Measurements from ENCODE around the gene CMC1. TPM values are rescaled to one million over a fixed set of nuclear protein-coding genes. Genes with fewer than 3 reads are reported as not detected.
"Not testable (repeated sequence)": the region's sequence is repeated elsewhere in the genome, so short reads cannot be mapped to it uniquely, and the experiment has no call there.

The CMC1 gene
- 17.4 and 22.1 TPM in 2 replicates for total RNA-seq (2014; rRNA removed; shearing (Covaris generic))
- 66.5 and 72.8 TPM in 2 replicates for polyA plus RNA-seq (2015; cell fraction: cytosol; rRNA removed)
- polyA plus RNA-seq (2015; cell fraction: nucleus; rRNA removed): 29.8 and 31.7 TPM in 2 replicates

- peak; percentile 98 for DNase-seq (ENCODE audit: low read depth)
Measured at GRCh38 chr3:28241221-28242160, at the start of gene CMC1. CMC1 (plus strand) TSS chr3:28241619; CDS start chr3:28241794, 175 bp downstream.

- DNase-seq (ENCODE audit: low read depth): no peak
Measured at GRCh38 chr3:28198161-28198560, 43.3 kb upstream of the CMC1 start.

GRCh38 chr3:28198974-28199373 is 42.4 kb upstream of the CMC1 start:
- no peak for DNase-seq (ENCODE audit: low read depth)

- DNase-seq (ENCODE audit: low read depth): not testable (repeated sequence)
Measured at GRCh38 chr3:28199643-28200042, 41.8 kb upstream of the CMC1 start.

- DNase-seq (ENCODE audit: low read depth): not testable (repeated sequence)
Measured at GRCh38 chr3:28200366-28200848, 41.0 kb upstream of the CMC1 start.

GRCh38 chr3:28206479-28206878 is 34.9 kb upstream of the CMC1 start:
- DNase-seq (ENCODE audit: low read depth): no peak

GRCh38 chr3:28207000-28207733 is 34.3 kb upstream of the CMC1 start:
- no peak for DNase-seq (ENCODE audit: low read depth)

- no peak for DNase-seq (ENCODE audit: low read depth)
Measured at GRCh38 chr3:28210968-28211713, 30.3 kb upstream of the CMC1 start.

GRCh38 chr3:28212681-28213080 is 28.7 kb upstream of the CMC1 start:
- no peak for DNase-seq (ENCODE audit: low read depth)

- peak; percentile 23 for DNase-seq (ENCODE audit: low read depth)
Measured at GRCh38 chr3:28215407-28215806, 26.0 kb upstream of the CMC1 start.

GRCh38 chr3:28218071-28218916 is 23.1 kb upstream of the CMC1 start:
- DNase-seq (ENCODE audit: low read depth): no peak

GRCh38 chr3:28218917-28219198 is 22.6 kb upstream of the CMC1 start:
- no peak for DNase-seq (ENCODE audit: low read depth)

GRCh38 chr3:28224430-28224829 is 17.0 kb upstream of the CMC1 start:
- DNase-seq (ENCODE audit: low read depth): no peak

- no peak for DNase-seq (ENCODE audit: low read depth)
Measured at GRCh38 chr3:28226020-28226419, 15.4 kb upstream of the CMC1 start.

- no peak for DNase-seq (ENCODE audit: low read depth)
Measured at GRCh38 chr3:28228623-28229022, 12.8 kb upstream of the CMC1 start.

- DNase-seq (ENCODE audit: low read depth): no peak
Measured at GRCh38 chr3:28232659-28233058, 8.8 kb upstream of the CMC1 start.

GRCh38 chr3:28234454-28234853 is 7.0 kb upstream of the CMC1 start:
- DNase-seq (ENCODE audit: low read depth): no peak

- no peak for DNase-seq (ENCODE audit: low read depth)
Measured at GRCh38 chr3:28239108-28239507, 2.3 kb upstream of the CMC1 start.

GRCh38 chr3:28240441-28240840 is 978 bp upstream of the CMC1 start:
- no peak for DNase-seq (ENCODE audit: low read depth)

GRCh38 chr3:28242519-28242918 is 1.1 kb downstream of the CMC1 start:
- DNase-seq (ENCODE audit: low read depth): no peak

Data from HT1080 (cell line).